Measurements from ENCODE around the gene JAK2.
"Not testable (repeated sequence)": the region's sequence is repeated elsewhere in the genome, so short reads cannot be mapped to it uniquely, and the experiment has no call there.

The JAK2 gene

GRCh38 chr9:5040730-5041389 is 55.8 kb downstream of the JAK2 start:
- in situ Hi-C loops (cut with MboI; ENCODE audit: low sequenced_read_pairs), result no loop called here

GRCh38 chr9:5041390-5042115 is 56.5 kb downstream of the JAK2 start:
- in situ Hi-C loops (cut with MboI; ENCODE audit: low sequenced_read_pairs), result no loop called here

GRCh38 chr9:5042661-5043178 is 57.6 kb downstream of the JAK2 start:
- in situ Hi-C loops (cut with MboI; ENCODE audit: low sequenced_read_pairs), result no loop called here

GRCh38 chr9:5043381-5043780 is 58.3 kb downstream of the JAK2 start:
- in situ Hi-C loops (cut with MboI; ENCODE audit: low sequenced_read_pairs), result no loop called here

GRCh38 chr9:5044160-5044559 is 59.1 kb downstream of the JAK2 start:
- in situ Hi-C loops (cut with MboI; ENCODE audit: low sequenced_read_pairs), result no loop called here

GRCh38 chr9:5052838-5053237 is 67.8 kb downstream of the JAK2 start:
- in situ Hi-C loops (cut with MboI; ENCODE audit: low sequenced_read_pairs), result no loop called here

GRCh38 chr9:5062631-5063030 is 77.6 kb downstream of the JAK2 start:
- in situ Hi-C loops (cut with MboI; ENCODE audit: low sequenced_read_pairs), result no loop called here

GRCh38 chr9:5072871-5073270 is 87.8 kb downstream of the JAK2 start:
- in situ Hi-C loops (cut with MboI; ENCODE audit: low sequenced_read_pairs), result loop anchor here (10.0 kb wide), 1 partner anchor 62 kb away; no protein-coding TSS in a partner anchor

GRCh38 chr9:5073701-5074100 is 88.6 kb downstream of the JAK2 start:
- in situ Hi-C loops (cut with MboI; ENCODE audit: low sequenced_read_pairs), result loop anchor here (10.0 kb wide), 1 partner anchor 61 kb away; no protein-coding TSS in a partner anchor

GRCh38 chr9:5085993-5086392 is 100.9 kb downstream of the JAK2 start:
- in situ Hi-C loops (cut with MboI; ENCODE audit: low sequenced_read_pairs), result no loop called here

- in situ Hi-C loops (cut with MboI; ENCODE audit: low sequenced_read_pairs), result no loop called here
Observed at GRCh38 chr9:5089737-5090136, 104.7 kb downstream of the JAK2 start.

- in situ Hi-C loops (cut with MboI; ENCODE audit: low sequenced_read_pairs), result no loop called here
Observed at GRCh38 chr9:5095795-5096194, 110.7 kb downstream of the JAK2 start.

- in situ Hi-C loops (cut with MboI; ENCODE audit: low sequenced_read_pairs), result no loop called here
Observed at GRCh38 chr9:5099466-5099865, 114.4 kb downstream of the JAK2 start.

GRCh38 chr9:5101127-5101526 is 116.1 kb downstream of the JAK2 start:
- in situ Hi-C loops (cut with MboI; ENCODE audit: low sequenced_read_pairs), result not testable (repeated sequence)

- in situ Hi-C loops (cut with MboI; ENCODE audit: low sequenced_read_pairs), result not testable (repeated sequence)
Observed at GRCh38 chr9:5106517-5106916, 121.4 kb downstream of the JAK2 start.

- in situ Hi-C loops (cut with MboI; ENCODE audit: low sequenced_read_pairs), result no loop called here
Observed at GRCh38 chr9:5110867-5111681, 126.0 kb downstream of the JAK2 start.

- in situ Hi-C loops (cut with MboI; ENCODE audit: low sequenced_read_pairs), result no loop called here
Observed at GRCh38 chr9:5111696-5112095, 126.6 kb downstream of the JAK2 start.

GRCh38 chr9:5112109-5112592 is 127.1 kb downstream of the JAK2 start:
- in situ Hi-C loops (cut with MboI; ENCODE audit: low sequenced_read_pairs), result no loop called here

GRCh38 chr9:5112646-5113045 is 127.6 kb downstream of the JAK2 start:
- in situ Hi-C loops (cut with MboI; ENCODE audit: low sequenced_read_pairs), result no loop called here

- in situ Hi-C loops (cut with MboI; ENCODE audit: low sequenced_read_pairs), result no loop called here
Observed at GRCh38 chr9:5113523-5113922, 128.5 kb downstream of the JAK2 start.

Data from HL-60/S4 treated with phorbol 12-myristate 13-acetate at 8.2 ng/mL for 4 days and 3 days (cell line).